Neural cell (in vitro differentiated cells): ENCODE results near the gene HEATR5A. TPM values are rescaled to one million over a fixed set of nuclear protein-coding genes. Genes with fewer than 3 reads are reported as not detected.
"Not testable (repeated sequence)": the region's sequence is repeated elsewhere in the genome, so short reads cannot be mapped to it uniquely, and the experiment has no call there.

Experiments used
- H2AFZ ChIP-seq: fragments of 200-600, 300-800 bp; sonication (generic), shearing (Covaris generic); 2 replicates; pipeline ENCODE4 v1.6.0; 2014; ENCODE audit warnings: low read depth, mild to moderate bottlenecking, antibody characterized with exemption, low read length, moderate library complexity
- H3F3A ChIP-seq: fragments of 200-600 bp; shearing (Covaris generic); 2 replicates; pipeline ENCODE4 v1.6.1; 2016; ENCODE audit warnings: mild to moderate bottlenecking, moderate library complexity, mixed read lengths, antibody characterized with exemption, low read length; ENCODE audit not compliant: insufficient read depth, poor library complexity, severe bottlenecking
- H3K27ac ChIP-seq: fragments of 200-600, 300-800 bp; sonication (generic), shearing (Covaris generic); 2 replicates; pipeline ENCODE4 v1.5.1; 2014; ENCODE audit warnings: mild to moderate bottlenecking, low read length, moderate library complexity
- H3K27me3 ChIP-seq: fragments of 300-800, 200-600 bp; sonication (generic), shearing (Covaris generic); 2 replicates; pipeline ENCODE4 v1.6.0; 2014; ENCODE audit warnings: mild to moderate bottlenecking, low read depth, low read length, moderate library complexity; ENCODE audit not compliant: insufficient read depth
- H3K36me3 ChIP-seq: fragments of 300-800, 200-600 bp; sonication (generic), shearing (Covaris generic); 2 replicates; pipeline ENCODE4 v1.5.1; 2014; ENCODE audit warnings: mild to moderate bottlenecking, antibody characterized with exemption, low read length, moderate library complexity; ENCODE audit not compliant: insufficient read depth
- H3K4me2 ChIP-seq: fragments of 300-800, 200-600 bp; sonication (generic), shearing (Covaris generic); 2 replicates; pipeline ENCODE4 v1.6.0; 2014; ENCODE audit warnings: mild to moderate bottlenecking, low read length
- H3K4me3 ChIP-seq: fragments of 300-800, 200-600 bp; sonication (generic), shearing (Covaris generic); 2 replicates; pipeline ENCODE4 v1.5.1; 2014; ENCODE audit warnings: mild to moderate bottlenecking, low read length, moderate library complexity
- H3K79me2 ChIP-seq: fragments of 200-600 bp; shearing (Covaris generic); replicated peaks from 2 replicates; pipeline ENCODE4 v1.6.0; 2014; ENCODE audit warnings: mild to moderate bottlenecking, low read length, moderate library complexity; ENCODE audit not compliant: insufficient read depth
- H3K9ac ChIP-seq: fragments of 300-800, 200-600 bp; sonication (generic), shearing (Covaris generic); 2 replicates; pipeline ENCODE4 v1.6.1; 2016; ENCODE audit warnings: mild to moderate bottlenecking, low read length, mixed read lengths
- H3K9me2 ChIP-seq: fragments of 200-600 bp; shearing (Covaris generic); 2 replicates; pipeline ENCODE4 v1.6.1; 2016; ENCODE audit warnings: mild to moderate bottlenecking, low read length, mixed read lengths; ENCODE audit not compliant: insufficient read depth
- H3K9me3 ChIP-seq: fragments of 200-600, 300-800 bp; sonication (generic), shearing (Covaris generic); 2 replicates; pipeline ENCODE4 v1.6.1; 2016; ENCODE audit warnings: mild to moderate bottlenecking, mixed run types, low read length, moderate library complexity, mixed read lengths
- H4K20me1 ChIP-seq: fragments of 200-600 bp; shearing (Covaris generic); 2 replicates; pipeline ENCODE4 v1.6.1; 2016; ENCODE audit warnings: mild to moderate bottlenecking, mixed run types; ENCODE audit not compliant: insufficient read depth
- EP300 ChIP-seq: fragments of 450-650 bp; conservative IDR thresholded peaks from 2 replicates; pipeline ENCODE4 v1.6.1; 2014; ENCODE audit warnings: antibody characterized with exemption, mild to moderate bottlenecking, moderate library complexity; ENCODE audit not compliant: poor library complexity, severe bottlenecking
- EZH2 ChIP-seq: fragments of 200-600, 300-800 bp; shearing (Covaris generic), sonication (generic); IDR thresholded peaks from 2 replicates; pipeline ENCODE4 v1.6.1; 2014; ENCODE audit warnings: antibody characterized with exemption, low read length, borderline replicate concordance, mild to moderate bottlenecking; ENCODE audit not compliant: insufficient read depth, poor library complexity, severe bottlenecking
- MXI1 ChIP-seq: fragments of 450-650 bp; conservative IDR thresholded peaks from 2 replicates; pipeline ENCODE4 v1.6.1; 2014; ENCODE audit warnings: antibody characterized with exemption, mild to moderate bottlenecking; ENCODE audit not compliant: poor library complexity, severe bottlenecking
- POLR2AphosphoS5 ChIP-seq: IDR thresholded peaks from 2 replicates; pipeline ENCODE4 v1.6.1; 2012
- RAD21 ChIP-seq: fragments of 450-650 bp; conservative IDR thresholded peaks from 2 replicates; pipeline ENCODE4 v1.6.1; 2014; ENCODE audit warnings: antibody characterized with exemption, mild to moderate bottlenecking, moderate library complexity
- SMC3 ChIP-seq: fragments of 450-650 bp; conservative IDR thresholded peaks from 2 replicates; pipeline ENCODE4 v1.6.1; 2014; ENCODE audit warnings: antibody characterized with exemption, mild to moderate bottlenecking, moderate library complexity; ENCODE audit not compliant: poor library complexity
- TAF1 ChIP-seq: IDR thresholded peaks from 2 replicates; pipeline ENCODE4 v1.6.1; 2012; ENCODE audit warnings: low read depth
- polyA plus RNA-seq: library from polyadenylated mRNA; depleted of rRNA; stranded (reverse); fragments of >200 nt; gene quantifications from 2 replicates; pipeline ENCODE4 v1.2.3, GENCODE V29; 2014
- TF ChIP-seq, protein P1 (sequence below): fragments of 450-650 bp; IDR thresholded peaks from 2 replicates; pipeline ENCODE4 v1.5.1; 2014; ENCODE audit warnings: antibody characterized with exemption, mild to moderate bottlenecking, moderate library complexity; ENCODE audit not compliant: poor library complexity, severe bottlenecking
- TF ChIP-seq, protein P2 (sequence below): IDR thresholded peaks from 2 replicates; pipeline ENCODE4 v1.6.1; 2012; ENCODE audit warnings: borderline replicate concordance

HEATR5A gene
- polyA plus RNA-seq, 1 donor from 2014 or later: 5.2 TPM

DNA sequence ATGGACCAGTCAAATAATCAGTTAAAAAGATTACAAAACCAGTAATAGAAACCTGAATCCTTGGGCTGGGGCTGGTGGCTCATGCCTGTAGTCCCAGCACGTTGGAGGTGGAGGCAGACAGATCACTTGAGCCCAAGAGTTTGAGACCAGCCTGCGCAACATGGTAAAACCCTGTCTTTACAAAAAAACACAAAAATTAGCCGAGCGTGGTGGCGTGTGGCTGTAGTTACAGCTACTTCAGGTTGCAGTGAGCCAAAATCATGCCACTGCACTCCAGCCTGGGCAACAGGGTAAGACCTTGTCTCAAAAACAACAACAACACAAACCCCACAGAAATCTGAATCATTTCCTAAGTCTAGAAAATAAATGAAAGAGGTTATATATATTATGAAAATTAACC is 100.6 kb downstream of the HEATR5A start:
- H4K20me1 ChIP-seq: no peaks in the 10 kb centered on the region
- TF ChIP-seq EZH2 (no peak), MXI1 (no peak), TAF1 (no peak), POLR2AphosphoS5 (no peak), RAD21 (no peak), EP300 (no peak), SMC3 (no peak)
- TF ChIP-seq, protein P1, sequence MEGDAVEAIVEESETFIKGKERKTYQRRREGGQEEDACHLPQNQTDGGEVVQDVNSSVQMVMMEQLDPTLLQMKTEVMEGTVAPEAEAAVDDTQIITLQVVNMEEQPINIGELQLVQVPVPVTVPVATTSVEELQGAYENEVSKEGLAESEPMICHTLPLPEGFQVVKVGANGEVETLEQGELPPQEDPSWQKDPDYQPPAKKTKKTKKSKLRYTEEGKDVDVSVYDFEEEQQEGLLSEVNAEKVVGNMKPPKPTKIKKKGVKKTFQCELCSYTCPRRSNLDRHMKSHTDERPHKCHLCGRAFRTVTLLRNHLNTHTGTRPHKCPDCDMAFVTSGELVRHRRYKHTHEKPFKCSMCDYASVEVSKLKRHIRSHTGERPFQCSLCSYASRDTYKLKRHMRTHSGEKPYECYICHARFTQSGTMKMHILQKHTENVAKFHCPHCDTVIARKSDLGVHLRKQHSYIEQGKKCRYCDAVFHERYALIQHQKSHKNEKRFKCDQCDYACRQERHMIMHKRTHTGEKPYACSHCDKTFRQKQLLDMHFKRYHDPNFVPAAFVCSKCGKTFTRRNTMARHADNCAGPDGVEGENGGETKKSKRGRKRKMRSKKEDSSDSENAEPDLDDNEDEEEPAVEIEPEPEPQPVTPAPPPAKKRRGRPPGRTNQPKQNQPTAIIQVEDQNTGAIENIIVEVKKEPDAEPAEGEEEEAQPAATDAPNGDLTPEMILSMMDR: no peak
- TF ChIP-seq, protein P2, sequence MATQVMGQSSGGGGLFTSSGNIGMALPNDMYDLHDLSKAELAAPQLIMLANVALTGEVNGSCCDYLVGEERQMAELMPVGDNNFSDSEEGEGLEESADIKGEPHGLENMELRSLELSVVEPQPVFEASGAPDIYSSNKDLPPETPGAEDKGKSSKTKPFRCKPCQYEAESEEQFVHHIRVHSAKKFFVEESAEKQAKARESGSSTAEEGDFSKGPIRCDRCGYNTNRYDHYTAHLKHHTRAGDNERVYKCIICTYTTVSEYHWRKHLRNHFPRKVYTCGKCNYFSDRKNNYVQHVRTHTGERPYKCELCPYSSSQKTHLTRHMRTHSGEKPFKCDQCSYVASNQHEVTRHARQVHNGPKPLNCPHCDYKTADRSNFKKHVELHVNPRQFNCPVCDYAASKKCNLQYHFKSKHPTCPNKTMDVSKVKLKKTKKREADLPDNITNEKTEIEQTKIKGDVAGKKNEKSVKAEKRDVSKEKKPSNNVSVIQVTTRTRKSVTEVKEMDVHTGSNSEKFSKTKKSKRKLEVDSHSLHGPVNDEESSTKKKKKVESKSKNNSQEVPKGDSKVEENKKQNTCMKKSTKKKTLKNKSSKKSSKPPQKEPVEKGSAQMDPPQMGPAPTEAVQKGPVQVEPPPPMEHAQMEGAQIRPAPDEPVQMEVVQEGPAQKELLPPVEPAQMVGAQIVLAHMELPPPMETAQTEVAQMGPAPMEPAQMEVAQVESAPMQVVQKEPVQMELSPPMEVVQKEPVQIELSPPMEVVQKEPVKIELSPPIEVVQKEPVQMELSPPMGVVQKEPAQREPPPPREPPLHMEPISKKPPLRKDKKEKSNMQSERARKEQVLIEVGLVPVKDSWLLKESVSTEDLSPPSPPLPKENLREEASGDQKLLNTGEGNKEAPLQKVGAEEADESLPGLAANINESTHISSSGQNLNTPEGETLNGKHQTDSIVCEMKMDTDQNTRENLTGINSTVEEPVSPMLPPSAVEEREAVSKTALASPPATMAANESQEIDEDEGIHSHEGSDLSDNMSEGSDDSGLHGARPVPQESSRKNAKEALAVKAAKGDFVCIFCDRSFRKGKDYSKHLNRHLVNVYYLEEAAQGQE: no peak
- no peak overlapping the region for H3K4me2 ChIP-seq

DNA sequence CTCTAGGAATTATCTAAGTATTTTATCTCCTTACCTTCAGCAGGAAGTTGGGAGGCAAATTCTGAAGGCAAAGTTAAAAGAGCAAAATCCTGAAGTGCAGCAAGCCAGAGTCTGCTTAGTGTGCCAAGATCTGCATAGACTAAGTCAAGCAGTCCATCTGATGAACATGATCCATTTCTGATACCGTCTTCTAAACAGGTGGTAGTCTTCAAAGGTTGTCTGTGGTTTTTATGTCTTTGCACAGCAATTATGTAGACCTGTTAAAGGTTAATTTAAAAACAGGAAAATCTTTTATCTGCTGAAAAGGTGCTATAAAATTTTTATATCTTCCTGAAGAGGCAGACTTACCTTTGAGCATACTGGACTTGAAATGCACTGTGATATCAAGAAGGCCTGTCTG is 107.4 kb downstream of the HEATR5A start:
- Histone ChIP-seq H3K79me2 (no peaks in the 10 kb centered on the region), H3K27me3 (no peaks in the 10 kb centered on the region), H3K4me2 (no peak overlapping the region), H3K9me3 (no peaks in the 10 kb centered on the region), H3K9me2 (no peaks in the 10 kb centered on the region), H3K4me3 (no peak overlapping the region), H4K20me1 (no peaks in the 10 kb centered on the region), H2AFZ (no peak overlapping the region), H3K36me3 (no peaks in the 10 kb centered on the region), H3K27ac (no peak overlapping the region), H3K9ac (no peak overlapping the region), H3F3A (no peaks in the 10 kb centered on the region)
- TF ChIP-seq, protein P2: no peak

More for the DNA sequence above, 100.6 kb downstream of the HEATR5A start:
- Histone ChIP-seq H3K27ac (no peak overlapping the region), H2AFZ (no peak overlapping the region), H3K9me2 (no peaks in the 10 kb centered on the region), H3K36me3 (no peaks in the 10 kb centered on the region), H3K9ac (no peak overlapping the region), H3K4me3 (no peak overlapping the region), H3K79me2 (no peaks in the 10 kb centered on the region), H3F3A (no peaks in the 10 kb centered on the region), H3K27me3 (no peaks in the 10 kb centered on the region), H3K9me3 (no peaks in the 10 kb centered on the region)

GRCh38 chr14:31312370-31312769 is 108.0 kb downstream of the HEATR5A start:
- H2AFZ ChIP-seq, H3K27me3 ChIP-seq, H3K9me3 ChIP-seq, H3K36me3 ChIP-seq, H4K20me1 ChIP-seq, H3K9me2 ChIP-seq, H3F3A ChIP-seq, H3K27ac ChIP-seq, H3K4me2 ChIP-seq, H3K9ac ChIP-seq, H3K79me2 ChIP-seq, H3K4me3 ChIP-seq: not testable (repeated sequence)
